H1 (cell line): ENCODE data around the gene PDK2. TPM values are rescaled to one million over a fixed set of nuclear protein-coding genes. Genes with fewer than 3 reads are reported as not detected.

ENCODE experiments used
- CTCF ChIA-PET: fragments of 300-600 bp; sonication (Branson Sonifier 250); formaldehyde crosslinking; loops from one replicate; lab custom pipeline; 2021; ENCODE audit not compliant: partially characterized antibody; lab: Charles Lee
- POLR2A ChIA-PET: fragments of 300-600 bp; sonication (Branson Sonifier 250); formaldehyde crosslinking; loops from one replicate; lab custom pipeline; 2021; ENCODE audit warnings: inconsistent platforms; ENCODE audit not compliant: partially characterized antibody; lab: Charles Lee
- DNase-seq, 2 experiments: peaks; one replicate each; pipeline versions ENCODE4 v3.0.0 to v3.0.0-alpha.2; 2010 to 2022; ENCODE audit warnings: low spot score in 2 of 2, low read depth in 1 of 2, mixed read lengths in 1 of 2
- FAIRE-seq: peaks from 2 replicates; lab custom pipeline; 2011; peaks lifted over from hg19 to GRCh38; lab: Jason Lieb, UNC
- H2AFZ ChIP-seq: 2 replicates; pipeline ENCODE4 v1.8.1; 2012; ENCODE audit warnings: low read length, inconsistent platforms
- H2AK5ac ChIP-seq: 2 replicates; pipeline ENCODE4 v1.6.1; 2013; ENCODE audit warnings: low read depth, low read length
- H2BK120ac ChIP-seq: replicated peaks from 2 replicates; pipeline ENCODE3; 2013; ENCODE audit warnings: low read depth, low read length, inconsistent platforms
- H2BK12ac ChIP-seq: 2 replicates; pipeline ENCODE4 v1.6.1; 2013; ENCODE audit warnings: low read depth, low read length
- H2BK15ac ChIP-seq: 2 replicates; pipeline ENCODE4 v1.6.1; 2013; ENCODE audit warnings: low read length
- H2BK20ac ChIP-seq: 2 replicates; pipeline ENCODE4 v1.6.1; 2013; ENCODE audit warnings: low read length
- H2BK5ac ChIP-seq: 2 replicates; pipeline ENCODE4 v1.6.1; 2013; ENCODE audit warnings: low read depth, low read length
- H3K14ac ChIP-seq: 2 replicates; pipeline ENCODE4 v1.6.1; 2013; ENCODE audit warnings: inconsistent platforms; ENCODE audit not compliant: insufficient read length
- H3K18ac ChIP-seq: 2 replicates; pipeline ENCODE4 v1.6.1; 2013; ENCODE audit warnings: low read length; ENCODE audit errors: extremely low read depth
- H3K23ac ChIP-seq: 2 replicates; pipeline ENCODE4 v1.6.1; 2013; ENCODE audit warnings: inconsistent platforms; ENCODE audit not compliant: insufficient read length
- H3K23me2 ChIP-seq: 2 replicates; pipeline ENCODE4 v1.6.1; 2013; ENCODE audit warnings: low read depth, low read length
- H3K27ac ChIP-seq: 2 replicates; pipeline ENCODE4 v1.6.1; 2011; ENCODE audit warnings: low read depth, low read length, inconsistent platforms
- H3K27me3 ChIP-seq, 4 experiments: replicated peaks in 1 of 4; 1 replicate in 1 of 4; 2 replicates in 3 of 4; pipeline versions ENCODE4 v1.6.1 to v1.8.1; 2011 to 2013; ENCODE audit warnings: low read length in 3 of 4, mild to moderate bottlenecking in 3 of 4, inconsistent platforms in 2 of 4, mixed read lengths in 2 of 4, moderate library complexity in 1 of 4; ENCODE audit not compliant: control insufficient read depth in 3 of 4, insufficient read depth in 3 of 4; ENCODE audit errors: extremely low read depth in 1 of 4
- H3K36me3 ChIP-seq, 4 experiments: 2 replicates each; pipeline versions ENCODE4 v1.6.1 to v1.8.1; 2011 to 2013; ENCODE audit warnings: mild to moderate bottlenecking in 4 of 4, low read length in 3 of 4, moderate library complexity in 2 of 4, control low read depth in 1 of 4, inconsistent platforms in 1 of 4; ENCODE audit not compliant: insufficient read depth in 4 of 4, control insufficient read depth in 2 of 4
- H3K4ac ChIP-seq: replicated peaks from 2 replicates; pipeline ENCODE3; 2013; ENCODE audit warnings: low read length, low read depth, mixed read lengths, inconsistent platforms; ENCODE audit not compliant: insufficient read length
- H3K4me1 ChIP-seq, 4 experiments: replicated peaks in 1 of 4; 1 replicate in 1 of 4; 2 replicates in 3 of 4; pipeline versions ENCODE4 v1.6.1 to v1.8.1; 2011 to 2013; ENCODE audit warnings: low read length in 3 of 4, inconsistent platforms in 2 of 4, mixed read lengths in 1 of 4; ENCODE audit not compliant: insufficient read depth in 4 of 4, control insufficient read depth in 3 of 4
- H3K4me2 ChIP-seq, 2 experiments: 2 replicates each; pipeline versions ENCODE4 v1.6.1 to v1.8.1; 2011 to 2013; ENCODE audit warnings: low read depth in 2 of 2, low read length in 2 of 2, control low read depth in 1 of 2, inconsistent platforms in 1 of 2, mild to moderate bottlenecking in 1 of 2; ENCODE audit not compliant: insufficient read depth in 1 of 2
- H3K4me3 ChIP-seq, 4 experiments: fragments of 200-600, 300-600 bp in 1 of 4; sonication (generic), shearing (Covaris generic), sonication (Bioruptor Twin) in 1 of 4; 2 replicates each; pipeline versions ENCODE4 v1.5.1 to v1.8.1; 2011 to 2016; ENCODE audit warnings: low read length in 4 of 4, low read depth in 3 of 4, control low read depth in 2 of 4, inconsistent platforms in 2 of 4, mild to moderate bottlenecking in 2 of 4, mixed read lengths in 1 of 4, moderate library complexity in 1 of 4; ENCODE audit not compliant: insufficient read depth in 2 of 4; ENCODE audit errors: extremely low read depth in 1 of 4
- H3K56ac ChIP-seq: replicated peaks from 2 replicates; pipeline ENCODE3; 2013; ENCODE audit warnings: low read depth, mild to moderate bottlenecking, mixed read lengths, low read length, inconsistent platforms; ENCODE audit not compliant: insufficient read length
- H3K79me1 ChIP-seq: 2 replicates; pipeline ENCODE4 v1.6.1; 2013; ENCODE audit warnings: low read depth, low read length, control low read depth
- H3K79me2 ChIP-seq, 2 experiments: 2 replicates each; pipeline versions ENCODE4 v1.6.1 to v1.8.1; 2012 to 2013; ENCODE audit warnings: low read length in 2 of 2, mild to moderate bottlenecking in 2 of 2, inconsistent platforms in 1 of 2; ENCODE audit not compliant: insufficient read depth in 2 of 2, control insufficient read depth in 1 of 2
- H3K9ac ChIP-seq, 4 experiments: replicated peaks in 1 of 4; 1 replicate in 1 of 4; 2 replicates in 3 of 4; pipeline versions ENCODE4 v1.6.1 to v1.8.1; 2011 to 2013; ENCODE audit warnings: low read depth in 3 of 4, low read length in 3 of 4, control low read depth in 2 of 4, mild to moderate bottlenecking in 2 of 4, moderate library complexity in 2 of 4, inconsistent platforms in 1 of 4; ENCODE audit errors: extremely low read depth in 1 of 4
- H3K9me3 ChIP-seq, 2 experiments: 2 replicates each; pipeline versions ENCODE4 v1.6.1 to v1.8.1; 2012 to 2013; ENCODE audit warnings: mild to moderate bottlenecking in 2 of 2, moderate library complexity in 2 of 2, control low read depth in 1 of 2, inconsistent platforms in 1 of 2, low read depth in 1 of 2, low read length in 1 of 2, mixed read lengths in 1 of 2; ENCODE audit not compliant: insufficient read depth in 2 of 2
- H4K20me1 ChIP-seq, 2 experiments: replicated peaks in 1 of 2; 2 replicates each; pipeline versions ENCODE3 to v1.8.1; 2011 to 2013; ENCODE audit warnings: inconsistent platforms in 2 of 2, low read length in 2 of 2, mild to moderate bottlenecking in 1 of 2; ENCODE audit not compliant: insufficient read depth in 2 of 2, control insufficient read depth in 1 of 2
- H4K5ac ChIP-seq: 2 replicates; pipeline ENCODE4 v1.6.1; 2013; ENCODE audit warnings: low read length, low read depth, mixed read lengths, inconsistent platforms; ENCODE audit not compliant: insufficient read length
- H4K8ac ChIP-seq: 2 replicates; pipeline ENCODE4 v1.8.0; 2013; ENCODE audit warnings: mild to moderate bottlenecking, moderate library complexity, low read length, inconsistent platforms; ENCODE audit not compliant: insufficient read depth; ENCODE audit errors: extremely low read depth
- H4K91ac ChIP-seq: replicated peaks from 2 replicates; pipeline ENCODE3; 2013; ENCODE audit warnings: low read length, mixed read lengths, inconsistent platforms; ENCODE audit not compliant: insufficient read length
- BACH1 ChIP-seq: IDR thresholded peaks from 2 replicates; pipeline ENCODE4 v1.6.1; 2012; ENCODE audit warnings: low read length, improper control_type of control experiment
- BRCA1 ChIP-seq: IDR thresholded peaks from 2 replicates; pipeline ENCODE4 v1.6.1; 2012; ENCODE audit warnings: low read depth, low read length, improper control_type of control experiment
- CTBP2 ChIP-seq: IDR thresholded peaks from 2 replicates; pipeline ENCODE4 v1.7.0; 2011; ENCODE audit warnings: borderline replicate concordance, mild to moderate bottlenecking, moderate library complexity, mixed read lengths, low read length; ENCODE audit not compliant: insufficient read depth, insufficient read length
- POLR2A ChIP-seq, 2 experiments: IDR thresholded peaks; 1 replicate in 1 of 2; 2 replicates in 1 of 2; pipeline ENCODE4 v1.6.1; 2011; ENCODE audit warnings: low read depth in 2 of 2, low read length in 2 of 2, mild to moderate bottlenecking in 2 of 2; ENCODE audit errors: control extremely low read depth in 1 of 2
- POU5F1 ChIP-seq: IDR thresholded peaks from 2 replicates; pipeline ENCODE4 v1.6.1; 2011; ENCODE audit warnings: low read depth, mild to moderate bottlenecking, low read length, moderate library complexity
- RFX5 ChIP-seq: IDR thresholded peaks from 2 replicates; pipeline ENCODE4 v1.6.1; 2011; ENCODE audit warnings: low read depth, low read length, improper control_type of control experiment, borderline replicate concordance
- RNF2 ChIP-seq: fragments of 200-900, 300-1000 bp; sonication (generic); IDR thresholded peaks from 2 replicates; pipeline ENCODE4 v1.7.1; 2016; ENCODE audit warnings: borderline replicate concordance, low read depth, mild to moderate bottlenecking, antibody characterized with exemption, low read length; ENCODE audit not compliant: poor library complexity, severe bottlenecking; ENCODE audit errors: missing control alignments
- SP2 ChIP-seq: IDR thresholded peaks from 2 replicates; pipeline ENCODE4 v1.6.1; 2012; ENCODE audit warnings: mild to moderate bottlenecking, low read length, inconsistent platforms
- SUZ12 ChIP-seq: fragments of 200-600 bp; sonication (generic); IDR thresholded peaks from 2 replicates; pipeline ENCODE4 v1.6.1; 2012; ENCODE audit warnings: mild to moderate bottlenecking, inconsistent platforms, low read length, moderate library complexity, mixed read lengths
- TBP ChIP-seq: IDR thresholded peaks from 2 replicates; pipeline ENCODE4 v1.6.1; 2011; ENCODE audit warnings: low read depth, low read length, improper control_type of control experiment
- WGBS, 2 experiments: shearing (Covaris generic) in 1 of 2; methylation state at CpG; one replicate each; pipeline versions ENCODE4 v1.1.6 to v1.1.7; 2013 to 2015; ENCODE audit warnings: low lambda C conversion rate in 2 of 2, mixed read lengths in 2 of 2, inconsistent platforms in 1 of 2, low coverage in 1 of 2, missing lambda C conversion rate in 1 of 2; ENCODE audit not compliant: insufficient replicate concordance in 2 of 2, insufficient coverage in 1 of 2, insufficient read length in 1 of 2; ENCODE audit errors: extremely low coverage in 1 of 2, missing lambda C conversion rate in 1 of 2; 5-methylcytosine and 5-hydroxymethylcytosine counted together
- polyA plus RNA-seq, 7 experiments: library from polyadenylated mRNA; depleted of rRNA in 3 of 7; stranded (reverse) in 5 of 7; unstranded in 2 of 7; fragments of >200 nt in 5 of 7; fragments of 200-250 nt in 2 of 7; gene quantifications; 1 replicate in 5 of 7; 2 replicates in 1 of 7; 4 replicates in 1 of 7; pipeline versions ENCODE4 v1.2.1 to v1.2.3, GENCODE V29; 2011 to 2013; ENCODE audit warnings: missing spikeins in 2 of 7, mixed read lengths in 2 of 7
- total RNA-seq: library from RNA; stranded (reverse); fragmentation: NEBNext Ultra II Directional; extraction: Animal tissue kit (Norgen Biotek cat#: 25700); gene quantifications from 2 replicates; pipeline ENCODE4 v1.2.1, GENCODE V29; 2021

Gene PDK2
- total and polyA plus RNA-seq, 2 of the 8 experiments (the other 6 are each of a cell fraction or from before 2014, with no cell fraction given), result 18.3 to 121 TPM

DNA sequence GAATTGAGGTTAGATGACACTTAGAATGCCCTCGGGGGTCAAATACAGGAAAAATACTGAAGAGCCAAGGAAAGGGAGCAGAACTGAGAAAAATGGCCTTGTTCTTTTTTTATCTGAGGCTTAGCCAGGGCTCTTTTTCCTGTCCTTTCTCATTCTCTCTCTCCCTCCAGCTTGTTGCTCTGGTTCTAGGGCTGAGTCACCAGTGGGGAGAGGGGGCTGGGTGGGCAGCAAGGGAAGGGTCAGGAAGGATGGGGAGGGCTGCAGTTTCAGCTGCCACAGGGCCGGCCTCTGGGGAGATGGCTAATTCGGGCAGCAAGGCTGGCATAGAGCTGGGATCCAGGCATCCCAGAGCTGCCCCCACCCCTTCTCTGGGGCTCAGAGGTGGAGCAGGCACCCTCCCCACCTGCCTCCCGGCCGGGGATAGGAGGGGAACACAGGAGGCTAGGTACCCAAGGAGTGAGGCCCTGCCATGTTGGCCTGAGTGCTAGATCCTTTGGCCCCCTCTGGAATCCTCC lies 35.3 kb upstream of the PDK2 start:
- Histone ChIP-seq H3K4me1 (peaks cover 0 to 14% (median 7%) of the 10 kb centered on the region in 4 experiments; a peak in 5 of 7 replicates), H3K27me3 (peaks cover 0 to 13% (median 11%) of the 10 kb centered on the region in 4 experiments; a peak in 5 of 7 replicates), H2BK5ac (no peak overlapping the region), H3K9ac (no peak overlapping the region), H4K20me1 (peaks cover 0 to 2% of the 10 kb centered on the region in 2 experiments), H2AFZ (no peak overlapping the region), H2BK20ac (no peak overlapping the region), H3K79me1 (peaks cover 2% of the 10 kb centered on the region; the same call in 1 of the 2 replicates), H2BK120ac (no peak overlapping the region), H3K23me2 (peaks cover 15% of the 10 kb centered on the region), H3K4me3 (no peak overlapping the region), H3K56ac (no peak overlapping the region), H3K18ac (no peak overlapping the region), H2BK12ac (no peak overlapping the region), H2BK15ac (no peak overlapping the region), H3K14ac (no peak overlapping the region), H4K5ac (no peak overlapping the region), H3K9me3 (no peaks in the 10 kb centered on the region), H4K91ac (no peak overlapping the region), H3K36me3 (no peaks in the 10 kb centered on the region), H2AK5ac (no peak overlapping the region), H3K27ac (no peak overlapping the region), H3K79me2 (no peaks in the 10 kb centered on the region), H3K4me2 (no peak overlapping the region), H4K8ac (0 out of 2 replicates have a peak overlapping the region, but pooled peaks have one; percentile 1), H3K23ac (no peak overlapping the region), H3K4ac (no peak overlapping the region)
- DNase-seq (no peak), FAIRE-seq (no peak)
- POLR2A ChIA-PET, result interaction anchor here (1.1 kb wide), 2 partner anchors 8 to 16 kb away, joined by 3 to 5 read pairs; no protein-coding TSS in a partner anchor
- TF ChIP-seq SP2 (no peak), BRCA1 (no peak), CTBP2 (no peak), RNF2 (no peak), RFX5 (no peak), TBP (no peak), SUZ12 (no peak), POU5F1 (no peak), POLR2A (IDR thresholded peaks at IDR 0.05; ENCODE audit: control extremely low read depth in 1 of 2, low read depth in 2 of 2, low read length in 2 of 2) (no peak), BACH1 (no peak)
- 70% methylated on average over 5 of the region's 5 CpGs; no CpG with 5 or more reads in 1 of the 2 experiments for WGBS, 2 experiments
- CTCF ChIA-PET, result interaction anchor here (1.1 to 14.6 kb wide), 8 partner anchors 17 to 161 kb away, joined by 3 to 169 read pairs (median 4); partner anchors contain the start of gene PDK2
